Muscle of back (tissue), 13 donors: Measurements from ENCODE around the gene KLF8. TPM values are rescaled to one million over a fixed set of nuclear protein-coding genes. Genes with fewer than 3 reads are reported as not detected.
A peak's percentile ranks its signal among the peaks of the same experiment; 100 is the strongest.
"Not testable (repeated sequence)": the region's sequence is repeated elsewhere in the genome, so short reads cannot be mapped to it uniquely, and the experiment has no call there.

Experiments
- DNase-seq, 3 donors: peaks; one replicate each; pipeline versions ENCODE4 v3.0.0 to v3.0.0-alpha.2; 2013
- long read RNA-seq, 9 donors: transcript quantifications; one replicate each; lab custom pipeline, GENCODE V29; 2026
- polyA plus RNA-seq, 10 donors: library from polyadenylated mRNA; unstranded; fragments of 120-200 nt; gene quantifications; one replicate each; pipeline ENCODE4 v1.2.1, GENCODE V29; 2013; ENCODE audit not compliant: insufficient read length in 10 of 10

KLF8 gene
- 1 to 10 TPM; 4.1 to 7.2 (median 5.2) TPM for polyA plus RNA-seq
- long read RNA-seq, donor 1: 0 reads
- long read RNA-seq, donor 2: 0 reads
- long read RNA-seq, donor 3: 0 reads
- long read RNA-seq, donor 4: 0 reads
- long read RNA-seq, donor 5: 0 reads
- long read RNA-seq, donor 6: 0 reads
- long read RNA-seq, donor 7: 0 reads
- long read RNA-seq, donor 8: 0 reads
- long read RNA-seq, donor 9: 0 reads

GRCh38 chrX:56232221-56233082 lies at the start of gene KLF8:
Gene KLF8 (plus strand): TSS chrX:56232356. CDS start chrX:56233335, 979 bp downstream.
- peak in 1 of 3 donors; percentile 53 for DNase-seq

- DNase-seq: not testable (repeated sequence)
Observed at GRCh38 chrX:56206945-56207344, 25.2 kb upstream of the KLF8 start.

GRCh38 chrX:56211701-56212100 lies 20.5 kb upstream of the KLF8 start:
- no peak for DNase-seq

- no peak for DNase-seq
Observed at GRCh38 chrX:56216332-56216731, 15.8 kb upstream of the KLF8 start.

GRCh38 chrX:56219700-56220099 lies 12.5 kb upstream of the KLF8 start:
- peak in 1 of 3 donors; percentile 2 for DNase-seq

GRCh38 chrX:56221101-56221500 lies 11.1 kb upstream of the KLF8 start:
- DNase-seq: no peak

GRCh38 chrX:56222473-56223000 lies 9.6 kb upstream of the KLF8 start:
- DNase-seq: no peak

- DNase-seq: no peak
Observed at GRCh38 chrX:56226980-56227379, 5.2 kb upstream of the KLF8 start.

GRCh38 chrX:56228914-56229313 lies 3.2 kb upstream of the KLF8 start:
- peak in 1 of 3 donors; percentile 15 for DNase-seq

- peak in 1 of 3 donors; percentile 39 for DNase-seq
Observed at GRCh38 chrX:56231537-56232090, 542 bp upstream of the KLF8 start.

GRCh38 chrX:56233100-56233499 lies 944 bp downstream of the KLF8 start:
- DNase-seq: peak in 1 of 3 donors; percentile 40

GRCh38 chrX:56233682-56234081 lies 1.5 kb downstream of the KLF8 start:
- DNase-seq: peak in 1 of 3 donors; percentile 53

- DNase-seq: peak in 2 of 3 donors; percentile 49 to 57
Observed at GRCh38 chrX:56248492-56248891, 16.3 kb downstream of the KLF8 start.

- DNase-seq: no peak
Observed at GRCh38 chrX:56253832-56254703, 21.9 kb downstream of the KLF8 start.

- no peak for DNase-seq
Observed at GRCh38 chrX:56268888-56269287, 36.7 kb downstream of the KLF8 start.

GRCh38 chrX:56278692-56279091 lies 46.5 kb downstream of the KLF8 start:
- no peak for DNase-seq

- DNase-seq: no peak
Observed at GRCh38 chrX:56279863-56280262, 47.7 kb downstream of the KLF8 start.

- DNase-seq: peak; percentile 1 to 5 (median 1)
Observed at GRCh38 chrX:56281789-56282188, 49.6 kb downstream of the KLF8 start.

- no peak for DNase-seq
Observed at GRCh38 chrX:56284269-56284668, 52.1 kb downstream of the KLF8 start.

- DNase-seq: no peak
Observed at GRCh38 chrX:56288608-56289007, 56.5 kb downstream of the KLF8 start.

- no peak for DNase-seq
Observed at GRCh38 chrX:56289449-56289848, 57.3 kb downstream of the KLF8 start.

- DNase-seq: no peak
Observed at GRCh38 chrX:56308726-56309125, 76.6 kb downstream of the KLF8 start.
